IMR-90 (cell line): ENCODE results near the gene BTAF1. TPM values are rescaled to one million over a fixed set of nuclear protein-coding genes. Genes with fewer than 3 reads are reported as not detected.

Experiments used
- ATAC-seq: fragments of 200-7000 bp; cut with Tn5 transposase; 2 replicates; pipeline ENCODE4 v1.9.1; 2020; ENCODE audit warnings: low read depth, mild to moderate bottlenecking, moderate library complexity
- BruUV-seq: library from RNA; stranded (reverse); fragments of 400-500 nt; replicated peaks from 2 replicates; lab custom pipeline; 2021; lab: Mats Ljungman, UMichigan
- CTCF ChIA-PET: fragments of 300-600 bp; formaldehyde crosslinking; extraction: SDS; loops from one replicate; lab custom pipeline; 2021; ENCODE audit warnings: antibody characterized with exemption; lab: Yijun Ruan, JAX
- POLR2A ChIA-PET: fragments of 300-600 bp; sonication (Branson Sonifier 250); formaldehyde crosslinking; loops from one replicate; lab custom pipeline; 2022; ENCODE audit warnings: antibody characterized with exemption; ENCODE audit not compliant: unreplicated experiment; lab: Charles Lee
- DNase-seq: peaks from one replicate; pipeline ENCODE4 v3.0.0; 2013
- H2AFZ ChIP-seq: replicated peaks from 2 replicates; pipeline ENCODE3; 2013; ENCODE audit warnings: low read length, mild to moderate bottlenecking; ENCODE audit not compliant: poor library complexity
- H2AK5ac ChIP-seq: 2 replicates; pipeline ENCODE4 v1.6.1; 2013; ENCODE audit warnings: low read depth, low read length, inconsistent platforms
- H2AK9ac ChIP-seq: replicated peaks from 2 replicates; pipeline ENCODE3; 2013; ENCODE audit warnings: mild to moderate bottlenecking, low read depth, low read length, moderate library complexity; ENCODE audit not compliant: poor library complexity
- H2BK120ac ChIP-seq: 2 replicates; pipeline ENCODE4 v1.6.1; 2013; ENCODE audit warnings: low read depth, low read length, inconsistent platforms
- H2BK15ac ChIP-seq: 3 replicates; pipeline ENCODE4 v1.6.1; 2013; ENCODE audit warnings: low read depth, low read length, inconsistent platforms
- H2BK20ac ChIP-seq: 2 replicates; pipeline ENCODE4 v1.6.1; 2013; ENCODE audit warnings: low read depth, mild to moderate bottlenecking, inconsistent platforms, low read length, moderate library complexity
- H2BK5ac ChIP-seq: 2 replicates; pipeline ENCODE4 v1.6.1; 2013; ENCODE audit warnings: mild to moderate bottlenecking, low read depth, low read length, inconsistent platforms; ENCODE audit not compliant: poor library complexity, severe bottlenecking
- H3K14ac ChIP-seq: replicated peaks from 2 replicates; pipeline ENCODE4 v1.6.1; 2013; ENCODE audit warnings: low read depth, low read length, inconsistent platforms
- H3K18ac ChIP-seq: 2 replicates; pipeline ENCODE4 v1.6.1; 2013; ENCODE audit warnings: low read depth, low read length, control low read depth
- H3K23ac ChIP-seq: 2 replicates; pipeline ENCODE4 v1.6.1; 2013; ENCODE audit warnings: low read depth, low read length, inconsistent platforms
- H3K27ac ChIP-seq: 2 replicates; pipeline ENCODE4 v1.5.1; 2013; ENCODE audit warnings: mild to moderate bottlenecking, control low read depth, low read length; ENCODE audit not compliant: insufficient read depth
- H3K27me3 ChIP-seq: 2 replicates; pipeline ENCODE4 v1.6.1; 2013; ENCODE audit warnings: low read length; ENCODE audit not compliant: control insufficient read depth, insufficient read depth
- H3K36me3 ChIP-seq: 2 replicates; pipeline ENCODE4 v1.6.1; 2013; ENCODE audit warnings: low read length, mixed read lengths; ENCODE audit not compliant: control insufficient read depth, insufficient read depth
- H3K4ac ChIP-seq: 2 replicates; pipeline ENCODE4 v1.6.1; 2013; ENCODE audit warnings: low read depth, low read length, inconsistent platforms
- H3K4me1 ChIP-seq: 2 replicates; pipeline ENCODE4 v1.6.1; 2013; ENCODE audit warnings: low read length, mixed read lengths; ENCODE audit not compliant: control insufficient read depth, insufficient read depth
- H3K4me2 ChIP-seq: 2 replicates; pipeline ENCODE4 v1.6.1; 2013; ENCODE audit warnings: low read depth, mild to moderate bottlenecking, control low read depth, low read length, moderate library complexity
- H3K4me3 ChIP-seq: 2 replicates; pipeline ENCODE4 v1.5.1; 2013; ENCODE audit warnings: low read depth, mild to moderate bottlenecking, control low read depth, low read length, moderate library complexity; ENCODE audit not compliant: insufficient read depth
- H3K56ac ChIP-seq: 2 replicates; pipeline ENCODE4 v1.6.1; 2013; ENCODE audit warnings: low read length, inconsistent platforms; ENCODE audit not compliant: insufficient read depth; ENCODE audit errors: extremely low read depth
- H3K79me1 ChIP-seq, 2 experiments: 2 replicates each; pipeline ENCODE4 v1.6.1; 2013; ENCODE audit warnings: low read length in 2 of 2, inconsistent platforms in 1 of 2, low read depth in 1 of 2
- H3K9ac ChIP-seq: 2 replicates; pipeline ENCODE4 v1.6.1; 2013; ENCODE audit warnings: low read depth, low read length, control low read depth
- H3K9me1 ChIP-seq: 2 replicates; pipeline ENCODE4 v1.6.1; 2013; ENCODE audit warnings: low read length, inconsistent platforms; ENCODE audit not compliant: insufficient read depth
- H3K9me3 ChIP-seq: 2 replicates; pipeline ENCODE4 v1.6.1; 2013; ENCODE audit warnings: low read length; ENCODE audit not compliant: control insufficient read depth, insufficient read depth
- H4K20me1 ChIP-seq: 2 replicates; pipeline ENCODE4 v1.6.1; 2013; ENCODE audit warnings: low read length, inconsistent platforms; ENCODE audit not compliant: insufficient read depth
- H4K5ac ChIP-seq: 2 replicates; pipeline ENCODE4 v1.6.1; 2013; ENCODE audit warnings: mild to moderate bottlenecking, low read depth, low read length, control low read depth
- H4K8ac ChIP-seq, 2 experiments: 2 replicates each; pipeline ENCODE4 v1.6.1; 2013; ENCODE audit warnings: low read depth in 2 of 2, low read length in 2 of 2, control low read depth in 1 of 2, inconsistent platforms in 1 of 2
- H4K91ac ChIP-seq: 2 replicates; pipeline ENCODE4 v1.6.1; 2013; ENCODE audit warnings: low read depth, low read length, inconsistent platforms; ENCODE audit not compliant: insufficient read depth
- BHLHE40 ChIP-seq: fragments of 150-350 bp; IDR thresholded peaks from 2 replicates; pipeline ENCODE4 v1.6.1; 2016; ENCODE audit warnings: mild to moderate bottlenecking, low read depth, low read length
- CEBPB ChIP-seq: IDR thresholded peaks from 2 replicates; pipeline ENCODE4 v1.6.1; 2012; ENCODE audit warnings: low read depth, low read length, improper control_type of control experiment
- CTCF ChIP-seq: conservative IDR thresholded peaks from 2 replicates; pipeline ENCODE4 v1.5.1; 2012; ENCODE audit warnings: mild to moderate bottlenecking, low read depth, low read length, improper control_type of control experiment
- MAFK ChIP-seq: IDR thresholded peaks from 2 replicates; pipeline ENCODE4 v1.6.1; 2012; ENCODE audit warnings: low read depth, low read length, improper control_type of control experiment
- MXI1 ChIP-seq: IDR thresholded peaks from 2 replicates; pipeline ENCODE4 v1.6.1; 2012; ENCODE audit warnings: low read depth, mild to moderate bottlenecking, low read length, moderate library complexity, borderline replicate concordance
- POLR2A ChIP-seq: IDR thresholded peaks from 2 replicates; pipeline ENCODE4 v1.6.1; 2012; ENCODE audit warnings: mild to moderate bottlenecking, low read depth, low read length
- WGBS, 2 experiments: methylation state at CpG; one replicate each; pipeline versions ENCODE4 v1.1.5 to v1.1.7; 2013; ENCODE audit warnings: missing lambda C conversion rate in 2 of 2; ENCODE audit not compliant: insufficient read length in 1 of 2; ENCODE audit errors: extremely low coverage in 2 of 2; 5-methylcytosine and 5-hydroxymethylcytosine counted together
- dilution Hi-C: fragments of 300-500 bp; cut with HindIII; formaldehyde crosslinking; loops from one replicate; pipeline ENCODE4 v1.14.3; 2018; ENCODE audit warnings: low sequenced_read_pairs; ENCODE audit not compliant: unreplicated experiment
- in situ Hi-C: fragments of 300-500 bp; cut with MboI; formaldehyde crosslinking; loops from 3 replicates; pipeline ENCODE4 v1.14.3; 2019; ENCODE audit warnings: low sequenced_read_pairs, inconsistent platforms, mixed read lengths
- intact Hi-C: fragments of 100-400 bp; cut with micrococcal nuclease; formaldehyde crosslinking; loops from 2 replicates; pipeline ENCODE4 v1.10.0; 2022
- polyA plus RNA-seq, 3 experiments: library from polyadenylated mRNA; depleted of rRNA; stranded (reverse); fragments of >200 nt; gene quantifications; 2 replicates each; pipeline ENCODE4 v1.2.3, GENCODE V29; 2012; ENCODE audit warnings: low replicate concordance in 1 of 3
- total RNA-seq: library from RNA; depleted of rRNA; stranded (reverse); fragments of >200 nt; gene quantifications from 2 replicates; pipeline ENCODE4 v1.2.3, GENCODE V29; 2012

Gene BTAF1
- total and polyA plus RNA-seq, 2 of the 4 experiments (the other 2 are of a cell fraction): 15.0 to 42.3 TPM

- in situ Hi-C loops (no loop called here), dilution Hi-C loops (no loop called here), intact Hi-C loops (no loop called here)
- 96% methylated on average over 4 of the region's 18 CpGs; no CpG with 5 or more reads in 1 of the 2 experiments for WGBS, 2 experiments
- no peak overlapping the region for H3K9ac ChIP-seq
- no peak overlapping the region for H4K91ac ChIP-seq
- H3K23ac ChIP-seq: no peak overlapping the region
- H3K36me3 ChIP-seq: no peaks in the 10 kb centered on the region
- H2BK5ac ChIP-seq: no peak overlapping the region
- H2BK15ac ChIP-seq: no peak overlapping the region
- no peak overlapping the region for H3K4me3 ChIP-seq
- H2AK5ac ChIP-seq: no peak overlapping the region
- no peak overlapping the region for H3K14ac ChIP-seq
- TF ChIP-seq CTCF (no peak), BHLHE40 (no peak), MXI1 (no peak), MAFK (no peak), CEBPB (no peak), POLR2A (no peak)
- H3K27ac ChIP-seq: no peak overlapping the region
- H3K4ac ChIP-seq: no peak overlapping the region
- H3K9me1 ChIP-seq: peaks cover 3% of the 10 kb centered on the region; the same call in 1 of the 2 replicates
- CTCF ChIA-PET: no interaction called here
- no peak overlapping the region for H4K8ac ChIP-seq
- no peak for ATAC-seq
- DNase-seq: no peak
- H4K20me1 ChIP-seq: no peaks in the 10 kb centered on the region
- no peak overlapping the region for H3K18ac ChIP-seq
- H3K27me3 ChIP-seq: no peaks in the 10 kb centered on the region
- no peak overlapping the region for H4K5ac ChIP-seq
- H3K56ac ChIP-seq: no peak overlapping the region
- H3K4me1 ChIP-seq: no peaks in the 10 kb centered on the region; the same call in 1 of the 2 replicates
- H3K79me1 ChIP-seq: no peaks in the 10 kb centered on the region
- H3K4me2 ChIP-seq: no peak overlapping the region
- H3K9me3 ChIP-seq: no peaks in the 10 kb centered on the region
- no peak overlapping the region for H2BK120ac ChIP-seq
- no peak overlapping the region for H2BK20ac ChIP-seq
- no peak overlapping the region for H2AK9ac ChIP-seq
- POLR2A ChIA-PET: no interaction called here
- H2AFZ ChIP-seq: no peak overlapping the region
- BruUV-seq: no TSS peak
Observed at GRCh38 chr10:92052088-92052487, 128.5 kb downstream of the BTAF1 start.
